Measurements from ENCODE around the gene BRD8.
"Not testable (repeated sequence)": the region's sequence is repeated elsewhere in the genome, so short reads cannot be mapped to it uniquely, and the experiment has no call there.

Gene BRD8

GRCh38 chr5:138178516-138179276 lies at the start of gene BRD8, which contains the start of gene KIF20A:
Gene BRD8, minus strand, starts transcription at chr5:138178630. Its CDS starts 16 bp downstream, at chr5:138178614.
Gene KIF20A, plus strand, starts transcription at chr5:138179112. Its CDS starts 569 bp downstream, at chr5:138179681.
- peak; percentile 94 for DNase-seq (ENCODE audit: low read depth)

GRCh38 chr5:138226910-138227309 lies 48.5 kb upstream of the BRD8 start:
- DNase-seq (ENCODE audit: low read depth): no peak

- no peak for DNase-seq (ENCODE audit: low read depth)
Observed at GRCh38 chr5:138224712-138225111, 46.3 kb upstream of the BRD8 start.

GRCh38 chr5:138223532-138223931 lies 45.1 kb upstream of the BRD8 start:
- no peak for DNase-seq (ENCODE audit: low read depth)

GRCh38 chr5:138216799-138217198 lies 38.4 kb upstream of the BRD8 start:
- DNase-seq (ENCODE audit: low read depth): no peak

GRCh38 chr5:138213161-138214029 lies 35.0 kb upstream of the BRD8 start, which contains the start of gene CDC23:
Gene CDC23, minus strand, starts transcription at chr5:138213323. Its CDS starts 11 bp downstream, at chr5:138213312.
- peak; percentile 96 for DNase-seq (ENCODE audit: low read depth)

- DNase-seq (ENCODE audit: low read depth): no peak
Observed at GRCh38 chr5:138212828-138213160, 34.4 kb upstream of the BRD8 start.

- no peak for DNase-seq (ENCODE audit: low read depth)
Observed at GRCh38 chr5:138210985-138211384, 32.6 kb upstream of the BRD8 start.

GRCh38 chr5:138193859-138194258 lies 15.4 kb upstream of the BRD8 start:
- not testable (repeated sequence) for DNase-seq (ENCODE audit: low read depth)

- no peak for DNase-seq (ENCODE audit: low read depth)
Observed at GRCh38 chr5:138192826-138193225, 14.4 kb upstream of the BRD8 start.

GRCh38 chr5:138188626-138189025 lies 10.2 kb upstream of the BRD8 start:
- no peak for DNase-seq (ENCODE audit: low read depth)

GRCh38 chr5:138186002-138186447 lies 7.6 kb upstream of the BRD8 start:
- no peak for DNase-seq (ENCODE audit: low read depth)

GRCh38 chr5:138182808-138183207 lies 4.4 kb upstream of the BRD8 start:
- DNase-seq (ENCODE audit: low read depth): no peak

GRCh38 chr5:138180841-138181240 lies 2.4 kb upstream of the BRD8 start:
- no peak for DNase-seq (ENCODE audit: low read depth)

- DNase-seq (ENCODE audit: low read depth): peak; percentile 47
Observed at GRCh38 chr5:138180183-138180782, 1.9 kb upstream of the BRD8 start.

GRCh38 chr5:138179277-138179857 lies 937 bp upstream of the BRD8 start:
- no peak for DNase-seq (ENCODE audit: low read depth)

- DNase-seq (ENCODE audit: low read depth): peak; percentile 19
Observed at GRCh38 chr5:138177941-138178515, 402 bp downstream of the BRD8 start.

- DNase-seq (ENCODE audit: low read depth): no peak
Observed at GRCh38 chr5:138170299-138170698, 8.1 kb downstream of the BRD8 start.

- no peak for DNase-seq (ENCODE audit: low read depth)
Observed at GRCh38 chr5:138169124-138169523, 9.3 kb downstream of the BRD8 start.

- DNase-seq (ENCODE audit: low read depth): no peak
Observed at GRCh38 chr5:138163721-138164120, 14.7 kb downstream of the BRD8 start.

GRCh38 chr5:138160706-138161105 lies 17.7 kb downstream of the BRD8 start:
- DNase-seq (ENCODE audit: low read depth): no peak

GRCh38 chr5:138159666-138160065 lies 18.8 kb downstream of the BRD8 start:
- no peak for DNase-seq (ENCODE audit: low read depth)
